GM18909 (cell line): ENCODE results near the gene ENG.
"Not testable (repeated sequence)": the region's sequence is repeated elsewhere in the genome, so short reads cannot be mapped to it uniquely, and the experiment has no call there.

Experiments
- ATAC-seq: cut with Tn5 transposase; IDR thresholded peaks from one replicate; pipeline ENCODE4 v1.9.1; 2021; ENCODE audit warnings: mild to moderate bottlenecking; ENCODE audit not compliant: unreplicated experiment, poor library complexity

ENG gene

GRCh38 chr9:127846443-127847177, 7.8 kb downstream of the ENG start:
- no peak for ATAC-seq

DNA sequence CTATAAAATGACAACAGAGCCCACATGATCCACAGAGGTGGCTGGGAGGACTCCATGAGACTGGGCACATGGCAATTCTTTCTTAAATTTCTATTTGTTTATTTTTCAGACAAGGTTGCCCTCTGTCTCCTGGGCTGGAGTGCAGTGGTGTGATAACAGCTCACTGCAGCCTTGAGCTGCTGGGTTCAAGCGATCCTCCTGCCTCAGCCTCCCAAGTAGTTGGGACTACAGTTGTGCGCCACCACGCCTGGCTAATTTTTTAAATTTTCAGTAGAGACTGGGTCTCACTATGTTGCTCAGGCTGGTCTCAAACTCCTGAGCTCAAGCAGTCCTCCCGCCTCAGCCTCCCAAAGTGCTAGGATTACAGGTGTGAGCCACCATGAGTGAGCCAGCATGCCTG, 8.8 kb downstream of the ENG start:
- ATAC-seq = not testable (repeated sequence)

DNA sequence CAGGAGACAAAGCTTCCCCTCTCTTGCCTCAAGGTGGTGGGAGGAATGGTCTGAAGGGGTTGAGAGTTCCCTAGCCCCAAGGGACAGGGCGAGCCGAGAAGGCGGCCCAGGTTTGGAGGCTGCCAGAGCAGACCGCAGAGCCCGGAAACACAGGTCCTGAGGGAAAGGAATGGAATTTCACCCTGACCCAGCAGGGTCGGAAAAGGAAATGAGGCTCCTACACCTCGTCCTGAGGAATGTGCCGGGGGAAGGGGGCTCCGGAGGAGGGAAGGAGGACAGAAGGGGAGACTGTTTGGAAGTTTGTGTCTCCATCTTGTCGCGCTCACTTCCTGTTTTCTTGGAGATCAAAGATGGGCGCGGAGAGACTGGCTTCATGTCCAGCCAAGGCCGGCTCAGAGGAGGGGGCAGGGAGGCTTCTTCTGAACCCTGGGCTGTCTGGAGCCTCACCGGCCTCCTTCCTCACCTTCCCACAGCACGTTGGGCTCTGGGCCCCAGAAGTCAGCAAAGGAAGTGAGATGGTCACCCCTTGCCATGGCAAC, 9.6 kb downstream of the ENG start:
- no peak for ATAC-seq

GRCh38 chr9:127841087-127841835, 13.2 kb downstream of the ENG start:
- no peak for ATAC-seq

- no peak for ATAC-seq
Observed at GRCh38 chr9:127838375-127839078, 15.9 kb downstream of the ENG start.

GRCh38 chr9:127837346-127837745, 17.1 kb downstream of the ENG start:
- no peak for ATAC-seq

GRCh38 chr9:127836561-127836960, 17.9 kb downstream of the ENG start:
- not testable (repeated sequence) for ATAC-seq

GRCh38 chr9:127835991-127836516, 18.4 kb downstream of the ENG start:
- no peak for ATAC-seq

DNA sequence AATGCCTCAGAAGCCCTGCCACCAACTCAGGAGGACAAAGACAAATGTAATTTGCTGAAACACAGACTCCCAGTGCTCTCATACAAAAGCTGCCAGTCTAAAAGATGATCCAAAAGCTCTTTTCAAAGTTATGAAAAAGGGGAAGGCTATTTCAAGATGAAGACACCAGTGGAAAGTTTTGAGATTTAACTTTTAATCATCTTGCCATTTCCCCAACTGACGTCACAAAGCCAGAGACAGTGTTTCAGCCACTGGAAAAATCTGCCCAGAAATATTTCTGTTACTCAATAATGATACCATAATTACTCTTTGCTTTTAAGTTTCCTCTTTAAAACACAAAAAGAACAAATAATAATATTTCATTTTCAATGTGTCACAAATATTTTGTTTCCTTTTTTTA, 20.9 kb downstream of the ENG start:
- no peak for ATAC-seq

DNA sequence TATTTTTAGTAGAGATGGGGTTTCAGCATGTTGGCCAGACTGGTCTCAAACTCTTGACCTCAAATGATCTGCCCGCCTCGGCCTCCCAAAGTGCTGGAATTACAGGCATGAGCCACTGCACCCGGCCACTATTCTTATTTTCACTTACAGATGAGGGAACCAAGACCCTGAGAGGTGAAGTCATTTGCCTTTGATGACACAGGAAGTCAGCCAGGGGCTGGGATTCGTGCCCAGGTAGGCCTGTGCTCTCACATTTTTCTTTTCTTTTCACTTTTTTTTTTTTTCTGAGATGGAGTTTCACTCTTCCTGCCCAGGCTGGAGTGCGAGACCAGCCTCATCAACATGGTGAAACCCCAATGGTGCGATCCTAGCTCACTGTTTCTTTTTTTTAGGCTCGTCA, 22.2 kb downstream of the ENG start:
- no peak for ATAC-seq

- ATAC-seq = no peak
Observed at GRCh38 chr9:127829205-127829906, 25.1 kb downstream of the ENG start.

- no peak for ATAC-seq
Observed at GRCh38 chr9:127828262-127829031, 26.0 kb downstream of the ENG start.

DNA sequence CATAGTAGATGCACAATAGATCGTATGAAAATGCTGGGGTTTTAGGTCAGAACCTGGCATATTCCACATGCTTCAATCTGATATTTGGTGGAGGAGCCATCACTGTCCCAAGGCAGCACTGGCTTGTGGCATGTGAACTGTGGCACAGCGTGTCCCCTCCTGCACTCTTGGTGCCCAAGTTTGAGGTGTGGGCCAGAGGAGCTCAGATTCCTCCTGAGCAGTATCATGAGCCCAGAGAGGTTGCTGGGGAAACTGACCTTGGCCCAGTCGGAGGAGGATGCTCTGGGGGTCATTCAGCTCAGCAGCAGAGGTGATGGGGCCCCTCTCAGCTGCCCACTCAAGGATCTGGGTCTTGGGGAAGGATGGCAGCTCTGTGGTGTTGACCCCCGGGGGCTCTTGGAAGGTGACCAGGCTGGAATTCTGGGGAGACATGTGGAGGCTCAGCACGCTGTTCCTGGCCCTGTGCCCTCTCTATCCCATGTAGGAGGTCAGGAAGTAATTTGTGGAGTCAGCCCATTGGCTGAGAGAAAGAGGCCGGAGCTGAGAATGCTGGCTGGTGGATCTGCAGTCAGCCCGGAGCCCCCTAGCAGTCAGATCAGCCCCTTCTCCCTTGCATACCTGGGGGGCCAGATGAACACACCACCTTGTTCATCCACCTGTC, 28.1 kb downstream of the ENG start:
- no peak for ATAC-seq

DNA sequence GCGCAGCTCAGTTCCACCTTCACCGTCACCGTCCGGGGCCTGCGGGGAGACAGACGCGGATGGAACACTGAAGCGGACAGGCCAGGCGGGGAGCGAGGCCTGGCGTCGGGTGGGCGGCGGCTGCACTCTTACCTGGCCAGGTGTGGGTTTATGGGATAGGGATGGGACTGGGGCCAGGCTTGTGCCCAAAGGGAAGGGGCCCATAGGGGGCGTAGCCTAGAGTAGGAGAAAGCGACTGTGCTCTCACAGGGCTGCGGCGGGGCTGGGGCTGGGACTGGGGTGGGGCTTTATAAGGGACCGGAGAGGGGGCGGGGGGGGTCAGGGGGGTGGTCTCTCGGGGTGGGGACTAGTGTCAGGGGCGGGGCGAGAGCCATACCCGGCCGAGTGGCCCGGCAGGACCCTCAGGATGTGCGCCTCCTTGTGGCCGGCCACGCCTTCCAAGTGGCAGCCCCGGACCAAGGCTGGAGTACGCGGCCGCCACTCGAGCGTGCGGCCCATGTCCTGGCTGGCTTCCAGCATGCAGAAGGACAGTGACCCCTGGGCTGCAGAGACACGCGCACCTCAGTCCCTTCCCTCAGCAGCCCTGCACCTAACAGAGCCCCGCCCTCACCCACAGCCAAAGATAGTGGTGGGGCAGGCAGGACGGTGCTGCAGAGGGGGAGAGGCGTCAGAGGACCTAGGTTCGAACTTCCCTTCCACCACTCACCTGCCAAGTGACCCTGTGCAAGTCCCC, 29.0 kb downstream of the ENG start:
- no peak for ATAC-seq

- no peak for ATAC-seq
Observed at GRCh38 chr9:127822108-127822507, 32.4 kb downstream of the ENG start.

DNA sequence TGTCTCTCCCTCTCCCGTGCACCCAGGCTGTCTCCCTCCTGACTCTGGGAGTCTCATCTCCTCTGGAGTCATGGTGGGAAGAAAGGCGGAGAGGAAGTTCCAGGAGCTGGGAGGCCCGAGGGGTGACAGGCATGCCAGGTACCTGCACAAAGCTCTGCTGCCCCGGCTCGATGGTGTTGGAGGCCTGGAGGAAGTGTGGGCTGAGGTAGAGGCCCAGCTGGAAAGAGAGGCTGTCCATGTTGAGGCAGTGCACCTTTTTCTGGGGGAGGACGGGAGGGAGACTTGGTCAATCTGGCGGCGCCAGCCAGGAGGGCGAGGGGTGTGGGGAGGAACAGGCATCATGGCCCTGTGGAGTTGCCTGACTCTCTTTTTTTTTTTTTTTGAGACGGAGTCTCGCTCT, 35.9 kb downstream of the ENG start:
- ATAC-seq = no peak

DNA sequence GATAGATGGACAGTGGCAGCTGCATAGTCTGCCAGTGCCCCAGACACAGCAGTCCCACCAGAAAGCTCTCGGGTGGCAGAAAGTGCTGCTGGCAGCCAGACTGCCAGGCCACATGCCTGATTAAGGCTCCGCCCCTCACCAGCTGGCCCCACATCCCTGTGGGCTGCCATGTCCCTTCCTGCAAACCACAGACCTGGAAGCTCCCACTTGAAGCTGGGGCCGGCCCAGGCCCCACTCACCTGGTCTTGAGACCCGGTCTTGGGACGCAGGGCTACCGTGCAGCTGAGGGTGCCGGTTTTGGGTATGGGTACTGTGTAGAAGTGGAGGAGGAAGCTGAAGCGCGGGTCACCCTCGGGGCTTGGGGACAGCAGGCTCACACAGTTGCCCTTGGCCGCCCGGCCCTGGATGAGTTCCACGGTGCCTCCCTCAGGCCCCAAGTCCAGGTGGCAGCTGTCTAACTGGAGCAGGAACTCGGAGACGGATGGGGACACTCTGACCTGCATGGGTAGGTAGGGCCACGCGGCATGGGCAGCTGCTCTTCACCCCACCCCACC, 36.5 kb downstream of the ENG start:
- no peak for ATAC-seq

DNA sequence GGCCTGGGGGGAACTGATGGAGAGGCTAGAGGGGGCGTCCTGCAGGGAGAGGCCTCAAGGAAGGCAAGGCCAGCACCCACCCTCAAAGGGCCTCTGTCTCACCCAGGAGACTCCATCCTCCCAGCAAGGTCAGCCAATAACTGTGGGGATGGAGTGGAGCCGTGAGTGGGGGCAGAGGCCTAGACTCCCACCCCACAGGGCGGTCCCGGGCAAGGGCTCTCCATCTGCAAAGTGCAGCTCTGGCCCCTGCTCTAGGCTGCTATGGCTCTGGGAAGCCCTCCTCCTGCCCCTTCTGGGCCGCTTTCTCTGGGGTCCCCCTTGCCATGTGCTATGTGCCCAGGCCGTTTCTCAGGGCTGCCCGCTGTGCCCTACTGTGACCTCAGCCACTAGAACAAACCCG, 37.7 kb downstream of the ENG start:
- ATAC-seq = no peak
